Neural crest cell (in vitro differentiated cells): ENCODE measurements around the gene PBX4. TPM values are rescaled to one million over a fixed set of nuclear protein-coding genes. Genes with fewer than 3 reads are reported as not detected.

ENCODE experiments used
- DNase-seq: peaks from one replicate; pipeline ENCODE4 v3.0.0; 2021; ENCODE audit warnings: low read depth, mixed read lengths, low spot score
- H3K27ac Mint-ChIP-seq: one replicate; pipeline ENCODE4 v1.8.0; 2021; ENCODE audit warnings: mild to moderate bottlenecking, mixed read lengths; ENCODE audit not compliant: unreplicated experiment
- H3K27me3 Mint-ChIP-seq: 2 replicates; pipeline ENCODE4 v1.8.0; 2021; ENCODE audit warnings: low read depth, mild to moderate bottlenecking, mixed read lengths
- H3K36me3 Mint-ChIP-seq: 2 replicates; pipeline ENCODE4 v1.8.0; 2021; ENCODE audit warnings: low read depth, mild to moderate bottlenecking, mixed read lengths
- H3K4me1 Mint-ChIP-seq: 2 replicates; pipeline ENCODE4 v1.8.0; 2021; ENCODE audit warnings: mixed read lengths
- H3K4me3 Mint-ChIP-seq: one replicate; pipeline ENCODE4 v1.8.0; 2021; ENCODE audit warnings: mild to moderate bottlenecking, mixed read lengths
- H3K9me3 Mint-ChIP-seq: 2 replicates; pipeline ENCODE4 v1.8.0; 2021; ENCODE audit warnings: mixed read lengths
- total RNA-seq: library from RNA; stranded (reverse); gene quantifications from 2 replicates; pipeline ENCODE4 v1.2.1, GENCODE V29; 2021
- TF ChIP-seq, protein P1 (sequence below): fragments of 200-600 bp; sonication (generic); conservative IDR thresholded peaks from 2 replicates; pipeline ENCODE4 v1.5.0; 2021; ENCODE audit warnings: antibody characterized with exemption, mild to moderate bottlenecking

PBX4 gene
- total RNA-seq, 1 donor from 2014 or later, result 7.7 TPM

DNA sequence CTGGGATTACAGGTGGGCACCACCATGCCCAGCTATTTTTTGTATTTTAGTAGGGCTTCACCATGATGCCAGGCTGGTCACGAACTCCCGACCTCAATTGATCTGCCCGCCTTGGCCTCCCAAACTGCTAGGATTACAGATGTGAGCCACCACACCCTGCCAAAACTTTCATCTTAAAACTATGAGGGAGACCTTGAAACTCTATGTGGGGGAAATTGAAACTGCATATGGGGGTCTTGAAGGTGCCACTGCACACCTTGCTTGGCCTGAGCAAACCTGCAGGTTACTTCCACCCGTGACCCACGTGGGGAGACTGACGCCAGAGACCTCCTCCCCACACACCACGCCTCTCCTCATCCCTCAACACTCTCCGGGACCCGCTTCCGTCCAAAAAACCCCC lies 64.8 kb downstream of the PBX4 start:
- no peaks in the 10 kb centered on the region for H3K36me3 Mint-ChIP-seq
- H3K27ac Mint-ChIP-seq, result no peak overlapping the region
- no peak overlapping the region for H3K4me3 Mint-ChIP-seq
- H3K9me3 Mint-ChIP-seq, result no peaks in the 10 kb centered on the region
- H3K27me3 Mint-ChIP-seq, result no peaks in the 10 kb centered on the region
- peaks cover 4% of the 10 kb centered on the region for H3K4me1 Mint-ChIP-seq
- no peak for DNase-seq
- TF ChIP-seq, protein P1, sequence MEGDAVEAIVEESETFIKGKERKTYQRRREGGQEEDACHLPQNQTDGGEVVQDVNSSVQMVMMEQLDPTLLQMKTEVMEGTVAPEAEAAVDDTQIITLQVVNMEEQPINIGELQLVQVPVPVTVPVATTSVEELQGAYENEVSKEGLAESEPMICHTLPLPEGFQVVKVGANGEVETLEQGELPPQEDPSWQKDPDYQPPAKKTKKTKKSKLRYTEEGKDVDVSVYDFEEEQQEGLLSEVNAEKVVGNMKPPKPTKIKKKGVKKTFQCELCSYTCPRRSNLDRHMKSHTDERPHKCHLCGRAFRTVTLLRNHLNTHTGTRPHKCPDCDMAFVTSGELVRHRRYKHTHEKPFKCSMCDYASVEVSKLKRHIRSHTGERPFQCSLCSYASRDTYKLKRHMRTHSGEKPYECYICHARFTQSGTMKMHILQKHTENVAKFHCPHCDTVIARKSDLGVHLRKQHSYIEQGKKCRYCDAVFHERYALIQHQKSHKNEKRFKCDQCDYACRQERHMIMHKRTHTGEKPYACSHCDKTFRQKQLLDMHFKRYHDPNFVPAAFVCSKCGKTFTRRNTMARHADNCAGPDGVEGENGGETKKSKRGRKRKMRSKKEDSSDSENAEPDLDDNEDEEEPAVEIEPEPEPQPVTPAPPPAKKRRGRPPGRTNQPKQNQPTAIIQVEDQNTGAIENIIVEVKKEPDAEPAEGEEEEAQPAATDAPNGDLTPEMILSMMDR, result no peak

DNA sequence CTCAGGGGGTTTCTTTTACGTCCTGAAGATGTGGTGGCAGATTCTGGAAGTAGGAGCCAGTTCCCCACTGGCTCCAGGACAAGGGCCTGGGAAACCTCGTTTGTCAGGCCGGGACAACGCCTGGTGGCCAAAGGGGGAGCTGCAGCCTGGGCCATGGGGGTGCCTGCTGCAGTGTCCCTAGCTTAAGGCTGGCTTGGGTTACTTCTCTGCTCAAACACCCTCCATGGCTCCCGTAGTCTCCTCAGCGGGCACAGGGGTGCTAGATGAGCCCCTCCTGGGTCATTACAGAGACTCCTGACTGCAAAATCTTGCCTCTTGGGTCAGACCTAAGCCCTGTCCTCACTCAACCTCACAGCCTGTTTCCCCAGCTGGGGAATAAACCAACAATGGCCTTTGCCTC lies 65.7 kb downstream of the PBX4 start:
- TF ChIP-seq, protein P1, result peak; percentile 69
- peak; percentile 63 for DNase-seq
- Mint-ChIP-seq H3K36me3 (no peaks in the 10 kb centered on the region), H3K27ac (no peak overlapping the region), H3K27me3 (no peaks in the 10 kb centered on the region), H3K4me3 (no peak overlapping the region), H3K4me1 (peaks cover 4% of the 10 kb centered on the region), H3K9me3 (no peaks in the 10 kb centered on the region)

DNA sequence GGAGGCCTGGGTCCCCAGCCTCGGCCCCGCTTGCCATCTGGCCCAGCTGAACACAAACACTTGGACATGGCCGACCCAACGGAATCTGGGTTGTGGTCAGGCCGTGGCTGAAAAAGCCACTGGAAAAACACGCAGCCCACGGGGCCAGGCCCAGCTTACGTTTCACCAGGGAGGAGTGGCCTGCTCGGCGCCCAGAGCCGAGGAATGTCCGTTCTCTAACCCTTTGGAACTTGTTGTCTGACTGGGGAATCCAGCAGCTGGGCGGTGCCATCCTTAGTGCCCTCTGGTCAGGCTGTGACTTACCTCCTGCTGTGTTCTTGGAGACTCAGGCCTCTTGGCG lies 66.7 kb downstream of the PBX4 start:
- Mint-ChIP-seq H3K4me1 (peaks cover 4% of the 10 kb centered on the region), H3K9me3 (no peaks in the 10 kb centered on the region), H3K4me3 (no peak overlapping the region), H3K27me3 (no peaks in the 10 kb centered on the region), H3K27ac (no peak overlapping the region), H3K36me3 (no peaks in the 10 kb centered on the region)
- no peak for DNase-seq
- TF ChIP-seq, protein P1, result no peak

DNA sequence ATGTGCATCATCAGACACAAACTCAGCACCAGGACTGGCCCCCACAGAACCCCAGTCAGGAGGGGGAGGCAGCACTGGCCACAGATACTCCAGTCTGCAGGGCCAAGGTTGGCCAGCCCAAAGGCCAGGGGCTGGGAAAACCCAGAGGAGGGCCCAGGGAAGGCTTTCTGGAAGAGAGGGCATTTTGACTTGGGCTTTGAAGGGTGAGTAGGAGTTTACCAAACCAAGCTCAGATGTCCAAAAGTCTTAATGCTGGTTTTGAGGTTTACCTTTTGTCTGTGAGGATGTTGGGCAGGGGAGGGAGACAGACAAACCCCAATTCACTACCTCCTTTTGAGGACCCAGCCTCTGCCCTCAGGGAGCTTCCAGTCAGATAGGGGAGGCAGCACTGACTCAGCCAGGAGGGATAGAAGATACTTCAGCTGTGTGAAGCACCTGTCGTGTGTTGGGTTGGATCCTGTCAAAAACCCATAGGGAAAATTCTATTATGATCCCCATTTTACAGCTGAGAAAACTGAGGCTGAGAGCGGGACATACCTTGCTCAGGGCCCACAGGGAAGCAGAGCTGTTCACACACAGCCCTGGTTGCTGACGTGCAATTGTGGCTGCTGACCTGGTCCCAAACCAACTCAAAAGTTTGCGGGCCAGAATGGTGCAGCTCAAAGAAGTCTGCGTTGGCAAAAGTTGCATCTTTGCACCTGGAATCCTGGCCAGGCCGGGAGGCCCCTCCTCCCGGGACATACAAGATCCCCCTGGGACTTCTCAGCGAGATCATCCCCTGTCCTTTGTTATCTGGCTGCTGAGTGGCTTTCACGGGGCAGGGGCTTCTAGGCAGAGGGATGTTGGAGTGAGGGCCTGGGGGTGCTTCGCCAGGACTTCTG lies 67.3 kb downstream of the PBX4 start:
- no peak for DNase-seq
- no peak overlapping the region for H3K27ac Mint-ChIP-seq

DNA sequence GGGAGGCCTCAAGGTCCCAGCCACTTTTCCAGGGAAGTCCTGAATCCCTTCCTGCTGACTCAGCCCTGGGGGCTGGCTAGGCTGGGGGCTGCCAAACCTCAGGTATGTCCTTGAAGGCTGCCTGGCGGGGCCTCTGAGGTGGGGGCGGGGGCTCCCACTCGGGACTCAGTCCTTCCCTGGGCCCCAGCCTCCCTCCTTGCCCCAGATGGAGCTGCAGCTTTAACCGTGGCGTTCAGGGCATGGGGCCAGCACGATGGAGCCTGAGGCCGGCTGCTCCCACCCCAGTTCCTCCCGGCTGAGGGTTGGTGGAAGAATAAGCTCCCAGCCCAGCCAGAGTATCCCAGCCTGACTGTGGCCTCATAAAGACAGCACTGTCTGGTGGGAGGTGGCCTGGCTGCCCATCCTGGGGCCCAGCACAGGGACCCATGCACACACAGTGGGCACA lies 68.0 kb downstream of the PBX4 start:
- Mint-ChIP-seq H3K27ac (no peak overlapping the region), H3K4me3 (no peak overlapping the region), H3K9me3 (no peaks in the 10 kb centered on the region), H3K4me1 (peaks cover 4% of the 10 kb centered on the region), H3K36me3 (no peaks in the 10 kb centered on the region), H3K27me3 (no peaks in the 10 kb centered on the region)
- TF ChIP-seq, protein P1, result no peak
- DNase-seq, result no peak

More for the DNA sequence above, 67.3 kb downstream of the PBX4 start:
- Mint-ChIP-seq H3K4me1 (peaks cover 4% of the 10 kb centered on the region), H3K4me3 (no peak overlapping the region), H3K27me3 (no peaks in the 10 kb centered on the region), H3K36me3 (no peaks in the 10 kb centered on the region), H3K9me3 (no peaks in the 10 kb centered on the region)
- TF ChIP-seq, protein P1, result no peak
